H9 (cell line): ENCODE results near the gene NAV1. TPM values are rescaled to one million over a fixed set of nuclear protein-coding genes. Genes with fewer than 3 reads are reported as not detected.
A peak's percentile ranks its signal among the peaks of the same experiment; 100 is the strongest.

Experiments used
- DNase-seq: peaks from one replicate; pipeline ENCODE4 v3.0.0-alpha.2; 2017
- H2AFZ ChIP-seq: one replicate; pipeline ENCODE4 v1.6.1; 2013; ENCODE audit warnings: mild to moderate bottlenecking, low read length, control low read depth, moderate library complexity
- H2AK5ac ChIP-seq: 2 replicates; pipeline ENCODE4 v1.6.1; 2013; ENCODE audit warnings: low read length, control low read depth, mixed read lengths; ENCODE audit not compliant: insufficient read length
- H2BK120ac ChIP-seq: one replicate; pipeline ENCODE4 v1.6.1; 2013; ENCODE audit warnings: low read depth, mild to moderate bottlenecking, low read length, control low read depth, inconsistent platforms; ENCODE audit not compliant: poor library complexity, severe bottlenecking
- H2BK12ac ChIP-seq: 2 replicates; pipeline ENCODE4 v1.6.1; 2013; ENCODE audit warnings: low read length, control low read depth, mixed read lengths, low read depth; ENCODE audit not compliant: insufficient read length
- H2BK15ac ChIP-seq: 2 replicates; pipeline ENCODE4 v1.6.1; 2013; ENCODE audit warnings: low read depth, low read length, control low read depth
- H2BK20ac ChIP-seq: one replicate; pipeline ENCODE4 v1.6.1; 2013; ENCODE audit warnings: low read depth, mild to moderate bottlenecking, low read length, control low read depth, inconsistent platforms; ENCODE audit not compliant: poor library complexity, severe bottlenecking
- H2BK5ac ChIP-seq: 2 replicates; pipeline ENCODE4 v1.6.1; 2013; ENCODE audit warnings: low read length, control low read depth, mixed read lengths; ENCODE audit not compliant: insufficient read length
- H3K14ac ChIP-seq: 2 replicates; pipeline ENCODE4 v1.6.1; 2013; ENCODE audit warnings: low read length, control low read depth; ENCODE audit not compliant: insufficient read depth
- H3K18ac ChIP-seq: 2 replicates; pipeline ENCODE4 v1.6.1; 2013; ENCODE audit warnings: low read depth, mild to moderate bottlenecking, mixed read lengths, low read length, control low read depth; ENCODE audit not compliant: insufficient read length
- H3K23ac ChIP-seq: 2 replicates; pipeline ENCODE4 v1.6.1; 2013; ENCODE audit warnings: low read length, control low read depth, mixed read lengths, low read depth; ENCODE audit not compliant: insufficient read length
- H3K23me2 ChIP-seq: 2 replicates; pipeline ENCODE4 v1.6.1; 2013; ENCODE audit warnings: low read depth, mild to moderate bottlenecking, mixed read lengths, low read length, control low read depth; ENCODE audit not compliant: insufficient read length, poor library complexity, severe bottlenecking
- H3K27ac ChIP-seq: 2 replicates; pipeline ENCODE4 v1.5.1; 2013; ENCODE audit warnings: low read length, control low read depth, mixed read lengths, low read depth; ENCODE audit not compliant: insufficient read length
- H3K27me3 ChIP-seq: 2 replicates; pipeline ENCODE4 v1.6.1; 2013; ENCODE audit warnings: low read length, control low read depth, inconsistent platforms; ENCODE audit not compliant: insufficient read depth
- H3K4ac ChIP-seq: 2 replicates; pipeline ENCODE4 v1.6.1; 2013; ENCODE audit warnings: low read depth, mild to moderate bottlenecking, control low read depth, inconsistent platforms, low read length, moderate library complexity
- H3K4me1 ChIP-seq: 2 replicates; pipeline ENCODE4 v1.6.1; 2013; ENCODE audit warnings: low read length, control low read depth, inconsistent platforms; ENCODE audit not compliant: insufficient read depth
- H3K4me2 ChIP-seq: 2 replicates; pipeline ENCODE4 v1.6.1; 2013; ENCODE audit warnings: low read length, control low read depth, mixed read lengths; ENCODE audit not compliant: insufficient read length, insufficient read depth
- H3K56ac ChIP-seq: 2 replicates; pipeline ENCODE4 v1.6.1; 2013; ENCODE audit warnings: low read depth, mild to moderate bottlenecking, mixed read lengths, low read length, control low read depth; ENCODE audit not compliant: insufficient read length
- H3K79me1 ChIP-seq: 2 replicates; pipeline ENCODE4 v1.6.1; 2013; ENCODE audit warnings: low read depth, mild to moderate bottlenecking, moderate library complexity, low read length, control low read depth, inconsistent platforms; ENCODE audit not compliant: insufficient read depth, poor library complexity, severe bottlenecking
- H3K79me2 ChIP-seq: 2 replicates; pipeline ENCODE4 v1.6.1; 2013; ENCODE audit warnings: low read length, control low read depth, inconsistent platforms; ENCODE audit not compliant: insufficient read depth
- H3K9ac ChIP-seq: 2 replicates; pipeline ENCODE4 v1.6.1; 2013; ENCODE audit warnings: low read length, control low read depth, mixed read lengths; ENCODE audit not compliant: insufficient read length; ENCODE audit errors: extremely low read depth
- H3K9me3 ChIP-seq: one replicate; pipeline ENCODE4 v1.6.1; 2013; ENCODE audit warnings: low read depth, low read length, inconsistent platforms; ENCODE audit not compliant: control insufficient read depth
- H3T11ph ChIP-seq: one replicate; pipeline ENCODE4 v1.6.1; 2013; ENCODE audit warnings: mild to moderate bottlenecking, low read length, control low read depth, inconsistent platforms
- H4K20me1 ChIP-seq: one replicate; pipeline ENCODE4 v1.6.1; 2013; ENCODE audit not compliant: control insufficient read depth, insufficient read length, insufficient read depth
- H4K5ac ChIP-seq: 2 replicates; pipeline ENCODE4 v1.6.1; 2013; ENCODE audit warnings: low read depth, mild to moderate bottlenecking, mixed read lengths, low read length, control low read depth; ENCODE audit not compliant: insufficient read length
- H4K8ac ChIP-seq: replicated peaks from 2 replicates; pipeline ENCODE4 v1.6.1; 2013; ENCODE audit warnings: low read length, control low read depth, mixed read lengths, low read depth; ENCODE audit not compliant: insufficient read length
- H4K91ac ChIP-seq: 2 replicates; pipeline ENCODE4 v1.6.1; 2013; ENCODE audit warnings: low read depth, mild to moderate bottlenecking, moderate library complexity, mixed read lengths, low read length, control low read depth; ENCODE audit not compliant: insufficient read length
- H3K27ac Mint-ChIP-seq, 3 experiments: 2 replicates in 2 of 3; 3 replicates in 1 of 3; pipeline ENCODE4 v1.8.0; 2020 to 2021; ENCODE audit warnings: mixed read lengths in 3 of 3, mild to moderate bottlenecking in 1 of 3, moderate library complexity in 1 of 3
- H3K27me3 Mint-ChIP-seq: 2 replicates; pipeline ENCODE4 v1.8.0; 2021; ENCODE audit warnings: low read depth, mild to moderate bottlenecking, moderate library complexity, mixed read lengths
- H3K36me3 Mint-ChIP-seq, 3 experiments: 2 replicates in 2 of 3; 3 replicates in 1 of 3; pipeline ENCODE4 v1.8.0; 2020 to 2021; ENCODE audit warnings: low read depth in 3 of 3, mixed read lengths in 3 of 3; ENCODE audit not compliant: insufficient read depth in 1 of 3
- H3K4me1 Mint-ChIP-seq, 2 experiments: 2 replicates each; pipeline ENCODE4 v1.8.0; 2020; ENCODE audit warnings: mixed read lengths in 2 of 2
- H3K4me3 Mint-ChIP-seq, 2 experiments: 2 replicates in 1 of 2; 3 replicates in 1 of 2; pipeline ENCODE4 v1.8.0; 2020 to 2021; ENCODE audit warnings: mild to moderate bottlenecking in 2 of 2, mixed read lengths in 2 of 2, moderate library complexity in 1 of 2
- H3K9me3 Mint-ChIP-seq, 2 experiments: 2 replicates in 1 of 2; 3 replicates in 1 of 2; pipeline ENCODE4 v1.8.0; 2020; ENCODE audit warnings: mild to moderate bottlenecking in 2 of 2, mixed read lengths in 2 of 2, moderate library complexity in 1 of 2
- CTCF ChIP-seq: fragments of 200-600 bp; sonication (generic); conservative IDR thresholded peaks from 3 replicates; pipeline ENCODE4 v1.8.0; 2021; ENCODE audit warnings: antibody characterized with exemption, mild to moderate bottlenecking
- WGBS: extraction: QIAGEN DNeasy Blood & Tissue Kit; methylation state at CpG from one replicate; pipeline ENCODE4 v1.1.7; 2013; ENCODE audit warnings: missing lambda C conversion rate, low lambda C conversion rate, mixed read lengths; ENCODE audit not compliant: insufficient read length; ENCODE audit errors: extremely low coverage; 5-methylcytosine and 5-hydroxymethylcytosine counted together
- total RNA-seq: library from RNA; stranded (reverse); gene quantifications from 2 replicates; pipeline ENCODE4 v1.2.1, GENCODE V29; 2021

Gene NAV1
- total RNA-seq, 1 experiment from 2014 or later, result 20.5 TPM

GRCh38 chr1:201505503-201505890 is 33.4 kb upstream of the NAV1 start:
- peaks cover 2% of the 10 kb centered on the region; the same call in 1 of the 2 replicates for H3K27me3 Mint-ChIP-seq
- Histone ChIP-seq H4K8ac (no peak overlapping the region), H3K9ac (no peak overlapping the region), H2BK120ac (no peak overlapping the region), H4K5ac (no peak overlapping the region), H2BK5ac (no peak overlapping the region), H3K4me2 (no peak overlapping the region), H3K27me3 (peaks cover 4% of the 10 kb centered on the region; the same call in 1 of the 2 replicates), H3K14ac (peak overlapping the region; percentile 27; the same call in 1 of the 2 replicates), H4K91ac (no peak overlapping the region), H3K9me3 (no peaks in the 10 kb centered on the region), H3K4me1 (peaks cover 6% of the 10 kb centered on the region), H3K4ac (no peak overlapping the region), H3K27ac (no peak overlapping the region), H2AFZ (no peak overlapping the region), H3K23ac (no peak overlapping the region), H3K79me1 (no peaks in the 10 kb centered on the region), H3K79me2 (no peaks in the 10 kb centered on the region), H3T11ph (no peak overlapping the region), H3K23me2 (peaks cover 8% of the 10 kb centered on the region), H2BK12ac (no peak overlapping the region), H2BK15ac (no peak overlapping the region), H4K20me1 (no peaks in the 10 kb centered on the region), H3K56ac (no peak overlapping the region), H3K18ac (peak overlapping the region; percentile 51), H2BK20ac (no peak overlapping the region), H2AK5ac (no peak overlapping the region)
- no peaks in the 10 kb centered on the region for H3K36me3 Mint-ChIP-seq
- WGBS, result no CpG with 5 or more reads among the region's 4 CpGs
- no peak for TF ChIP-seq CTCF
- no peaks in the 10 kb centered on the region for H3K9me3 Mint-ChIP-seq
- H3K4me1 Mint-ChIP-seq, result peaks cover 35 to 44% of the 10 kb centered on the region in 2 experiments
- DNase-seq, result peak; percentile 49
- peak overlapping the region; percentile 66 to 91 (median 85); a peak in 5 of 7 replicates for H3K27ac Mint-ChIP-seq
- no peak overlapping the region for H3K4me3 Mint-ChIP-seq
